Measurements from ENCODE around the gene DOK7.

DNA sequence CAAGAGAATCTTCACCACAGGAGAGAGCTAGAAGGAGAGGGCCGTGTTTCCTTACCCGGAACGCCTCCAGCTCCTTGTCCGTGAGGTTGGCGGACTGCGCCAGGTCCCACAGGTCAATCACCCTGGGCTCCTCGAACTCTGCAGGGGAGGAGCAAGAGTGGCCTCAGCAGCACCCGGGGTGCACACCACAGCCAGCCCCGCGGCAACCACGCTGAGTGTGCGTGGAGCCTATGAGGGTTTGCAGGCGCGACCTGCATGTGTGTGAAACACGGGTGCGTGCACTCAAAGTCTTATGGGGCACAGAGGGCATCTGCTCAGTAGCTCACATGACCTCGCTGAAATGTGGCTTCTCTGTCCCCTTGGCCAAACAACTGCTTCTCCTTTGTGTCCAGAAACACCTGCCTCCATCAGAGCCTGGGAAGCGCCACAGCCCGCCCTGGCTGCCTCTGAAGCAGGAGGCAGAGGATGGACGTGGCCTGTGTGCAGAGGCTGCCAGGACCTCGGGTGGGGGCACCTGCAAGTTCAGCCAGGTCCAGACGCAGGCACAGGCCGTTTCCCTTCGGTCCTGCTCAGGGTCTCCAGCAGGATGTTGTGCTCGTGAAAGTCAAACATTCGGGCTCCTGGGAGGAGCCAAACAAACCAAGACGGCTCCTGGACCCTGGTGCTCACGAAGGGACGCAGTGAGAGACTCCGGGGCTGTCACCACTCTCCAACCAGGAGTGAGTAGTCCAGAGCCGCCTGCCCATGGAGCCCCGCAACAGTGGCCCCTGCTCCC, 53.1 kb downstream of the DOK7 start:
- TF ChIP-seq, protein P1, sequence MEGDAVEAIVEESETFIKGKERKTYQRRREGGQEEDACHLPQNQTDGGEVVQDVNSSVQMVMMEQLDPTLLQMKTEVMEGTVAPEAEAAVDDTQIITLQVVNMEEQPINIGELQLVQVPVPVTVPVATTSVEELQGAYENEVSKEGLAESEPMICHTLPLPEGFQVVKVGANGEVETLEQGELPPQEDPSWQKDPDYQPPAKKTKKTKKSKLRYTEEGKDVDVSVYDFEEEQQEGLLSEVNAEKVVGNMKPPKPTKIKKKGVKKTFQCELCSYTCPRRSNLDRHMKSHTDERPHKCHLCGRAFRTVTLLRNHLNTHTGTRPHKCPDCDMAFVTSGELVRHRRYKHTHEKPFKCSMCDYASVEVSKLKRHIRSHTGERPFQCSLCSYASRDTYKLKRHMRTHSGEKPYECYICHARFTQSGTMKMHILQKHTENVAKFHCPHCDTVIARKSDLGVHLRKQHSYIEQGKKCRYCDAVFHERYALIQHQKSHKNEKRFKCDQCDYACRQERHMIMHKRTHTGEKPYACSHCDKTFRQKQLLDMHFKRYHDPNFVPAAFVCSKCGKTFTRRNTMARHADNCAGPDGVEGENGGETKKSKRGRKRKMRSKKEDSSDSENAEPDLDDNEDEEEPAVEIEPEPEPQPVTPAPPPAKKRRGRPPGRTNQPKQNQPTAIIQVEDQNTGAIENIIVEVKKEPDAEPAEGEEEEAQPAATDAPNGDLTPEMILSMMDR (IDR thresholded peaks at IDR 0.05): no peak
- no peak for TF ChIP-seq POLR2A (IDR thresholded peaks at IDR 0.05)

All from body of pancreas (tissue), 4 donors.